Esophagus squamous epithelium (tissue), 5 donors: Measurements from ENCODE around the gene NR2F1-AS1. TPM values are rescaled to one million over a fixed set of nuclear protein-coding genes. Genes with fewer than 3 reads are reported as not detected.

Experiments used
- DNase-seq: peaks from one replicate; lab custom pipeline; 2025; lab: John Stamatoyannopoulos, UW
- H3K27ac ChIP-seq, 4 donors: fragments of 200-600 bp; sonication (generic); one replicate each; pipeline ENCODE4 v1.5.1; 2016 to 2019; ENCODE audit warnings: mild to moderate bottlenecking in 1 of 4
- H3K27me3 ChIP-seq, 4 donors: fragments of 200-600 bp; sonication (generic); 1 replicate in 3 of 4; 2 replicates in 1 of 4; pipeline versions ENCODE4 v1.5.1 to v1.6.0; 2017 to 2021; ENCODE audit warnings: antibody characterized with exemption in 1 of 4
- H3K36me3 ChIP-seq, 3 donors: fragments of 200-600 bp; sonication (generic); one replicate each; pipeline ENCODE4 v1.5.1; 2016 to 2019
- H3K4me1 ChIP-seq, 3 donors: fragments of 200-600 bp; sonication (generic); one replicate each; pipeline ENCODE4 v1.5.1; 2017 to 2019
- H3K4me3 ChIP-seq, 4 donors: fragments of 200-600 bp; sonication (generic); 1 replicate in 3 of 4; 2 replicates in 1 of 4; pipeline ENCODE4 v1.5.1; 2016 to 2019; ENCODE audit warnings: mild to moderate bottlenecking in 2 of 4, moderate library complexity in 1 of 4
- H3K9me3 ChIP-seq, 3 donors: fragments of 200-600 bp; sonication (generic); one replicate each; pipeline ENCODE4 v1.5.1; 2016 to 2019
- CTCF ChIP-seq, 6 experiments: fragments of 450-650 bp in 4 of 6; fragments of 200-600 bp in 2 of 6; sonication (generic) in 2 of 6; IDR thresholded peaks; one replicate each; pipeline ENCODE4 v1.5.1; 2016 to 2019; ENCODE audit warnings: antibody characterized with exemption in 6 of 6, mild to moderate bottlenecking in 4 of 6, moderate library complexity in 4 of 6
- POLR2A ChIP-seq, 4 donors: fragments of 450-650 bp; IDR thresholded peaks; one replicate each; pipeline ENCODE4 v1.6.1; 2017; ENCODE audit warnings: antibody characterized with exemption in 4 of 4, mild to moderate bottlenecking in 4 of 4, moderate library complexity in 3 of 4
- WGBS, 2 donors: methylation state at CpG; one replicate each; pipeline ENCODE4 v1.1.5; 2018; 5-methylcytosine and 5-hydroxymethylcytosine counted together
- intact Hi-C: fragments of 100-400 bp; cut with DNase I; formaldehyde crosslinking; loops from one replicate; pipeline ENCODE4 v1.15.0; 2022
- total RNA-seq, 4 donors: library from RNA; depleted of rRNA; stranded (reverse); fragments of >200 nt; gene quantifications; one replicate each; pipeline ENCODE4 v1.1.0, GENCODE V29; 2016
- donor health status: DM: yes; HTN: yes; CAD: no.

Gene NR2F1-AS1
- total RNA-seq, 4 donors from 2014 or later: 0.49 to 11.3 (median 1.5) TPM

DNA sequence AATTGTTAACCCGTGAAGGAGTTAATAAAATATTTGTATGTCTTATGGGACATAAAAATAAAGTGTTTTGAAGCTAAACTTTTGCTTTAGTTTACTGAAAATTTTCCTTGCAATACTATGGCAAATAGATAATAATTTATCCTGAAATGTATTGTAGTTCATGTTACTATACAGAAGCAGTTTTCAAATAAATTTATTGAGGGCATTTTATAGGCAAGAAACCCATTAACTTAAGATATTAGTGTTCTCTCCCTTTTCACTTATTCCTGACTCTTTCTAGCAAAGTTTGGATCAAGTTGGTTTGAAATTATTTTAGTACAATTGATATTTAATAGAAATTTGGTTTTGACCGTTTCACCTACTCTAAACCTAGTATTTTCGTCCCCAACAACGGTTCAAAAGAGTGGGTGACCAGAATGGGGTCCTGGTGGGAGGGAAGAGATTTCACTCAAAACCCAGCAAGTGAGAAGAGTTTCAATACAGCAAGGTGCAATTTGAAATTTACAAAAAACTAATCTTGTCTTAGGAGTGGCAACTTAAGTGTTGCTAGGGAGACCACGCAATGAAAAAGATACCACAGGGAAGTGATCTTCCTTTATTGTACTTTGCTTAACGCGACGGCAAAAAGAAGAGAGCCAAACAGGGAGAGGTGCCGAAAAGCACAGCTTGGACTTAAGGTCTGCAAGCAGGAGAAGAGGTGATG, 30.4 kb upstream of the NR2F1-AS1 start:
- Histone ChIP-seq H3K27ac (no peak overlapping the region), H3K27me3 (peaks cover 4 to 93% (median 26%) of the 10 kb centered on the region in 4 donors), H3K36me3 (no peaks in the 10 kb centered on the region), H3K4me1 (peaks cover 5 to 27% (median 13%) of the 10 kb centered on the region in 3 donors), H3K4me3 (peak overlapping the region in 2 of 4 donors; percentile 21 to 48), H3K9me3 (no peaks in the 10 kb centered on the region)
- TF ChIP-seq POLR2A (IDR thresholded peaks at IDR 0.05): no peak
- no peak for TF ChIP-seq CTCF (IDR thresholded peaks at IDR 0.05)
- 8 to 21% methylated on average over 9 of the region's 9 CpGs for WGBS, 2 donors
- no peak for DNase-seq
- intact Hi-C loops: no loop called here

DNA sequence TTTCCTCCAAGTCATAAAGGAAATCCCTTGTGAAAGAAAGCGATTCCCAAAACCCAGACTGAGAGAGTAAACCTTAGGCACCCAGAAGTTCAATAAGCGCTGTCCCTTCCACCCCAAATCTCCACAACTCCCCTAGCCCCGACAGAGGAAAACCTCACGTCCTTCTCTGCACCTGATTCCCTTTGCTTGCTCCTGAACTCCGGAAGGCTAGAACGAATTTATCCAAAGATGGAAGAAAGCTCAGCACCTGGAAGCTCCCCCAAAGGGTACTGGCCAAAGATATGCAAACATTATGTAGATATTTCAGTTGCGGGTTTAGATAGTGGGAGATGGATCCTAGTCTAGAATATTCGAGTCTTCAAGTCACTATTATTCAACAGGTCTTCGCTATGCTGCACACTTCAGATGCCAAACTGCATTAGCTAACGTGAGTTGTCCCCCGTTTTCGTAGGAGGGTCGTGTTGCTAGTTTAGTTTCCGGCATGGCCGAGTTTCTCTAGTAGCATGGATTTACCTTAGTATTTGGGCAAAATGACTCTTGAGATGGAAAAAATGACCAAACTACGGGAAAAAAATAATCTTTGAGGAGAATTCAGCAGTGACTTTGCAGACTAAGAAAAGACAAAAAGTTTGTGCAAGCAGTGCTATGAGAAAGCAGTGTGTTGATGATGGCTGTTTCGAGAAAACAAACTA, 29.7 kb upstream of the NR2F1-AS1 start:
- Histone ChIP-seq H3K9me3 (no peaks in the 10 kb centered on the region), H3K36me3 (no peaks in the 10 kb centered on the region), H3K4me1 (peaks cover 5 to 27% (median 13%) of the 10 kb centered on the region in 3 donors), H3K27ac (no peak overlapping the region), H3K27me3 (peaks cover 4 to 100% (median 27%) of the 10 kb centered on the region in 4 donors), H3K4me3 (no peak overlapping the region)
- WGBS, 2 donors: 26 to 30% methylated on average over 16 to 17 of the region's 17 CpGs
- intact Hi-C loops: no loop called here
- TF ChIP-seq POLR2A (IDR thresholded peaks at IDR 0.05) (no peak), CTCF (IDR thresholded peaks at IDR 0.05) (no peak)
- DNase-seq: no peak

GRCh38 chr5:93609762-93610161, 28.7 kb upstream of the NR2F1-AS1 start:
- Histone ChIP-seq H3K4me3 (no peak overlapping the region), H3K27me3 (peaks cover 4 to 100% (median 29%) of the 10 kb centered on the region in 4 donors), H3K27ac (no peak overlapping the region), H3K36me3 (no peaks in the 10 kb centered on the region), H3K4me1 (peaks cover 5 to 27% (median 13%) of the 10 kb centered on the region in 3 donors), H3K9me3 (no peaks in the 10 kb centered on the region)
- DNase-seq: no peak
- TF ChIP-seq POLR2A (IDR thresholded peaks at IDR 0.05) (no peak), CTCF (IDR thresholded peaks at IDR 0.05) (no peak)
- intact Hi-C loops: loop anchor here (10.0 kb wide), 1 partner anchor 185 kb away; no protein-coding TSS in a partner anchor
- WGBS, 2 donors: 20 to 32% methylated on average over 7 of the region's 7 CpGs

DNA sequence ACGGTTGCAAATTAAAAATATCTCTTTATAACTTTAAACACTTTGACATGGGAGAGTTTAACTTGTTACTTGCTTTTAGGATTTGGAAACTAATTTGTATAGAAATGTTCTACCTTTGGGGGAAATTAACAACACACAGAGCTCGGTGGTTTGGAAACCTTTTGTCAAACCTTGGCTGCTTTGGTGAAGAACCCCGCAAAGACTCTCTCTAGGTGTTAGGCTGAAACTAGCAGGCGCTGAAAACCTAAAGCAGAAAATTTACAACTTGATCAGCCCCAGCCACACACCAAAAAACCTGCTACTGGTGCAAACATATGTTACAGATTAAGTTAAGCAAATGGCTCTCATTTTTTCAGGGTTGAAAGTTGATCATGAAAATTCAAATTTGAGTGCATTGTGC, 27.8 kb upstream of the NR2F1-AS1 start:
- no peak overlapping the region for H3K27ac ChIP-seq
- H3K36me3 ChIP-seq: no peaks in the 10 kb centered on the region
- peaks cover 6 to 100% (median 31%) of the 10 kb centered on the region in 4 donors for H3K27me3 ChIP-seq
- TF ChIP-seq CTCF (IDR thresholded peaks at IDR 0.05): no peak
- no peak for TF ChIP-seq POLR2A (IDR thresholded peaks at IDR 0.05)
- H3K4me1 ChIP-seq: peaks cover 11 to 36% (median 13%) of the 10 kb centered on the region in 3 donors
- no peak overlapping the region for H3K4me3 ChIP-seq
- 40 to 41% methylated on average over 4 of the region's 4 CpGs for WGBS, 2 donors
- no peaks in the 10 kb centered on the region for H3K9me3 ChIP-seq
- intact Hi-C loops: loop anchor here (10.0 kb wide), 1 partner anchor 186 kb away; no protein-coding TSS in a partner anchor
- DNase-seq: no peak
